OCI-LY3 (cell line): ENCODE data around the gene ERVH48-1.
"Not testable (repeated sequence)": the region's sequence is repeated elsewhere in the genome, so short reads cannot be mapped to it uniquely, and the experiment has no call there.

ENCODE experiments used
- EZH2phosphoT487 ChIP-seq: fragments of 200-600 bp; shearing (Covaris generic); IDR thresholded peaks from 2 replicates; pipeline ENCODE4 v1.6.1; 2018; ENCODE audit warnings: antibody characterized with exemption, mixed run types, low read depth
- TF ChIP-seq, protein P1 (sequence below): fragments of 200-600, 300-600 bp; sonication (generic); IDR thresholded peaks from 2 replicates; pipeline ENCODE4 v1.5.1; 2014; ENCODE audit warnings: antibody characterized with exemption, low read length, low read depth

- TF ChIP-seq, protein P1, sequence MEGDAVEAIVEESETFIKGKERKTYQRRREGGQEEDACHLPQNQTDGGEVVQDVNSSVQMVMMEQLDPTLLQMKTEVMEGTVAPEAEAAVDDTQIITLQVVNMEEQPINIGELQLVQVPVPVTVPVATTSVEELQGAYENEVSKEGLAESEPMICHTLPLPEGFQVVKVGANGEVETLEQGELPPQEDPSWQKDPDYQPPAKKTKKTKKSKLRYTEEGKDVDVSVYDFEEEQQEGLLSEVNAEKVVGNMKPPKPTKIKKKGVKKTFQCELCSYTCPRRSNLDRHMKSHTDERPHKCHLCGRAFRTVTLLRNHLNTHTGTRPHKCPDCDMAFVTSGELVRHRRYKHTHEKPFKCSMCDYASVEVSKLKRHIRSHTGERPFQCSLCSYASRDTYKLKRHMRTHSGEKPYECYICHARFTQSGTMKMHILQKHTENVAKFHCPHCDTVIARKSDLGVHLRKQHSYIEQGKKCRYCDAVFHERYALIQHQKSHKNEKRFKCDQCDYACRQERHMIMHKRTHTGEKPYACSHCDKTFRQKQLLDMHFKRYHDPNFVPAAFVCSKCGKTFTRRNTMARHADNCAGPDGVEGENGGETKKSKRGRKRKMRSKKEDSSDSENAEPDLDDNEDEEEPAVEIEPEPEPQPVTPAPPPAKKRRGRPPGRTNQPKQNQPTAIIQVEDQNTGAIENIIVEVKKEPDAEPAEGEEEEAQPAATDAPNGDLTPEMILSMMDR, result not testable (repeated sequence)
- TF ChIP-seq EZH2phosphoT487, result not testable (repeated sequence)
These were observed 2.2 kb upstream of the ERVH48-1 start for GRCh38 chr21:42927474-42928200.
